ENCODE results near the gene PGBD1.
A peak's percentile ranks its signal among the peaks of the same experiment; 100 is the strongest.

Gene PGBD1

DNA sequence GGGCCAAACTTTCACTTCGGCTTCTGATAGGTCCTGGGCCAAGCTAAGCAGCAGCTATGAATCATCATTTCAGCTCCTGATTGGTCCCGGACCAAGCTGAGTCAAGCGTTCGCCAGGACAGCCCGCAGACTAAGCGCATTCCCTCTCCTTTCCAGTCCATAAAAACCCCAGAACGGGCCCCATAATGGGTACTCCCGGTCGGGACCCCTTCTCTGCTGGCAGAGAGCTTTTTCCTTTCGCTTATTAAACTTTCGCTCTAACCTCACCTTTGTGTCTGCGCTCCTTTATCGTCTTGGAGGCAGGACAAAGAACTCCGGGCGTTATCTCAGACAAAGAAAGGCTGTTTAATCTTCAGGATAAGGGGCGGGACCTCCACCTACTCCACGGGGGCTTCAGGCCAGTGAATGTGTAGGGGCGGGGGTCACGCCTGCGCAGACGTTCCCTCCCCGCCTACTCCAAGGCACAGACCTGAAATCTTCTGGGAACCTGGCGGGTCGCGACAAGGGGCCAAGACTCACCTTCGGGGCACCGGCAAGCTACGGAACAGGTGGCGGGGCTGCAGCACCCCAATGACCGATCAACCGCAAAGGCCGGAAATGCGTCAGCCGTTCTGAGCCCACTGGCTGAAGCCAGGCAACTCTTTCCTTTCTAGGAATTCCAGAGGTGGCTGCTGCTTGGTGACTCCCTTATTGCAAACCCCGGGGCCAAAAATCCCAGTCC is 54.4 kb downstream of the PGBD1 start, which contains the start of gene ZSCAN31:
TSS of gene ZSCAN31 (minus strand) at position 585 of the 720 bp plus-strand sequence. CDS start 6,465 bp downstream, outside the sequence.
- DNase-seq (ENCODE audit: low spot score): peak; percentile 92

DNA sequence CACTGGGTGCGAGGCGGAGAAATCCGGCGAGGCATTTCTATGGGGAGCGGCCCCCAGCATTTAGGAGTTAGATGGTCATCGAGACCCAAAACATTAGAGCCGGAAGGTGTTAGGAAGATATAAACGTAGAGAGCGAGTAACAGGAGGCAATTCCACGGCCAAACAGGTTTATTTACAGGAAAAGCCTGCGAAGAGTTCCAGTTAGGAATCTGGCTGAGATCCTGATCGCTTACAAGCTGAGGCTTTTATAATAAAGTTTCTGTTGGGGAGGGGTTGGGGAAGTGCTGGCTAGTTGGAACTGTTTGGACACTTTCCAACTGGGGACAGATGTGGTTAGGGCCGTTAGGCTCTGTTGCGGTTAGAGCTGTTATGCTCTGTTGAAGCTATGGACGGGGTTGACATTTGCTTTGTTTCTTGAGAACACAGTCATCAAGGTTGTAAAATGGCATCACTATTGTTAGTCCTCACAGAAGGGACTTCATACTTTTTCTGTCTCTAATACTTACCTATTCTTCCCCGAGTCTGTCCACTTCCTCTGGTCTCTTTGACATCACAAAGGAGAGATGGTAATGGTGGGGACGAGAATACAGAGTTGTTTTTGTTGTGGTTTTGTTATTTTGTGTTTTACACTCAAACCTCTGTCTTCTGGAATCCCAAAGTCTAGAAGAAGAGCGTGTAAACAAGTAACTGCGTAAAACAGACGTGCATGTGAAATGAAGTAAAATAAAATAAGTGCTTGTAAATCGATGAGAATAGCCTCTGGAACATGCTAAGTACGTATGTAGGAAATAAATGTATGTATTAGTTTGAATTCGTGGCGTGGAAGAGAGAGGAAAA is 55.1 kb downstream of the PGBD1 start:
- DNase-seq (ENCODE audit: low spot score): no peak

DNA sequence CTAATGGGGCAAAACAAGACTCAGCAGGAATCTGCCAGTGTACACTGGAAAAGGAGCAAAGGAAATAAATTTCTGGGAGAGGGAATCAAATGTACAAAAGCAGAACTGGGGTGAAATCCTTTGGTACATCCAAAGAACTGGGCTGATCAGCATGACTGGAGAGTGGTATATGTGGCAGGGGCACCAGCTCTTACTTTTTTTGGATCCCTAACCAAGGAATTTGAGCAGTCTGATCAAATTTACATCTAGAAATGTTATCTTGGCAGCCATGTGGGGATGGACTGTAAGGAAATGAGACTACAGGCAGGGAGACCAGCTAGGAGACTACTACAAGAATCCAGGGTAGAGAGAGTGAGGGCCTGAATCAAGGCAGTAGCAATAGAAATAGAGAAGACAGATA is 55.7 kb downstream of the PGBD1 start:
- no peak for DNase-seq (ENCODE audit: low spot score)

DNA sequence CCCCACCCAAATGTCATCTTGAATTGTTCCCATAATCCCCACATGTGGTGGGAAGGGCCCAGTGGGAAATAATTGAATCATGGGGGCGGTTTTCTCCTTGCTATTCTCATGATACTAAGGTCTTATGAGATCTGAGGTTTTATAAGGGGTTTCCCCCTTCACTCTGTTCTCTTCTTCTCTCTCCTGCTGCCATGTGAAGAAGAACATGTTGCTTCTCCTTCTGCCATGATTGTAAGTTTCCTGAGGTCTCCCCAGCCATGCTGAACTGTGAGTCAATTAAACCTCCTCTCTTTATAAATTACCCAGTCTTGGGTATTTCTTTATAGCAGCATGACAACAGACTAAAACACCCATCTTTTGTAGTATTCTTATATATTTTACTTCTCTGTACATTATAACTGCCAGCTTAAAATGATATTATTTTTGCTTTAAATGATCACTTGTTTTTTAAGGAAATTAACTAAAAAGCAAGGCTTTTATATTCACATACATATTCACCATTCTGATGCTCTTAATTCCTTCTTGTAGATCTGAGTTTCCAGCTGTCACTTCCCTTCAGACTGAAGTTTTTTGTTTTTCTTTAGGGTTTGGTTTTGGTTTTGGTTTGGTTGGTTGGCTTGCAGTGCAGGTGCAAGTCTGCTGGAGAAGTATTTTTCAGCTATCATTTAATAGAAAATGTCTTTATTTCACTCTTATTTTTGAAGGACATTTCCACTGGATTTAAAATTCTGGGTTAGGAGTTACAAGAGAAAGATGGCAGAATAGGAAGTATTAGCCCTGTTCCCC is 59.1 kb downstream of the PGBD1 start:
- DNase-seq (ENCODE audit: low spot score): no peak

DNA sequence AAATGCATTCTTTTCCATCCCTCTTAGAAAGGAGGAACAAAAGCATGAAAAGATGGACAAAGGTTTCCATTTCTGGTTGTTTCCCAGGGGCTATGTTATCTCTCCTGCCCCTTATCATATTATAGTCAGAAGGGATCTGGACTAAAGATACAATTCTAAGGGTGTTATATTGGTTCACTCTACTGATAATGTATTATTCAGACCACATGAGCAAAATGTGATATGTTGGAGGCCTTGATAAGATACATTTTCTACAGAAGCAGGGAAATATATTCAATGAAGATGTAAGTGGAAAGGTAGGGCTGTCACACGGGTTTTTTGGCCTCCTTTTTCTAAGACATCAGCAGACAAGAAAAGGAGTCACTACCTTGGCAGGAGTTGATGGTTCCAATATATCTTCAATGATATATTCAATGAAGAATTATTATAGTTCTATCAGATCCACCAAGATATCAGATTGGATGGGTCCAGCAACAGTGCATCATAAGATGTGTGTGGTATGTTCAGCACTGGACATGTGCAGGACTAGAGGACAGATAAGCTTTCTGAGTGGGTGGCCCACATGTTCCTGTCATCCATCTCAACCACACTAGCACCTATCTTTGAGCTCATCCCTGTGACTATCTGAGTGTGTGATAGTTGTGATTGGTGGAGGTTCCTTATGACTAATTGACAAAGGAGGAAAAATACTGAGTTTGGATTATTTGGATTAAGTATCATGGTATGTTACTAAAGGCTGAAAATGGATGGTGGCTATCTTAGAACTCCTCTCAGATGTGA is 62.7 kb downstream of the PGBD1 start:
- DNase-seq (ENCODE audit: low spot score): no peak

DNA sequence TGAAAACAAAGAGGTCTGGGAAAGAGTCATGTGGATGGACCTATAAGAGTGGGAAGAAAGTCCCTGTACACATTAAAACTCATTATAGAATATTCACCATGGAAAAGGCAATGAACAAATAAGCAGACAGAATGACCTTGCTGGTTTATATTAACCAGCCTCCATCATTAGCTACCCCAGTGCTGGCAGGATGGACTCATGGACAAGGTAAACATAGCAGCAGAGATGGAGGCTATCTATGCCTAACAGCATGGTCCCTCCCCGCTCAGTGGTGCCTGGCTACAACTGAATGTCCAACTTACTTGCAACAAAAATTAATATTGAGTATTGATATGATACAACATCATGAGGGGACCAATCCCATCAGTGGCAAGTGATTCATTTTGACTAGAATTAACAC is 63.8 kb downstream of the PGBD1 start:
- no peak for DNase-seq (ENCODE audit: low spot score)

DNA sequence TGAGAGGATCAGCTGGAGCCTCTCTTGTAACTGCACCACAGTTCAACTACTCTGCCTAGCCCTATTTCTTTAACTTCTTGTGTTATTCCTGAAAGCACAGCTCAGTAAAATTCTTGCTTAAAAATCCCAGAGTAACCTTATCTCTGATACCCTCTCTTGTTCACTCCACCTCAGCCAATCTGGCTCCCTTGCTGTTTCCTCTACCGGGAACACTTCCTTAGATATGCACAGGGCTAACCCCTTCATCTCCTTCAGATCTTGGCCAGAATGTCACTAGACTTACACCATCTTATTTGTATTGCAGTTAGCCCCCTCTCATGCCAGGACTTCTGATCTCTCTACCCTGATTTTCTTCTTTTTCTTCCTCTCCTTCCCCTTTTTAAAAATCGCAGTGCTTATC is 65.7 kb downstream of the PGBD1 start:
- DNase-seq (ENCODE audit: low spot score): no peak

DNA sequence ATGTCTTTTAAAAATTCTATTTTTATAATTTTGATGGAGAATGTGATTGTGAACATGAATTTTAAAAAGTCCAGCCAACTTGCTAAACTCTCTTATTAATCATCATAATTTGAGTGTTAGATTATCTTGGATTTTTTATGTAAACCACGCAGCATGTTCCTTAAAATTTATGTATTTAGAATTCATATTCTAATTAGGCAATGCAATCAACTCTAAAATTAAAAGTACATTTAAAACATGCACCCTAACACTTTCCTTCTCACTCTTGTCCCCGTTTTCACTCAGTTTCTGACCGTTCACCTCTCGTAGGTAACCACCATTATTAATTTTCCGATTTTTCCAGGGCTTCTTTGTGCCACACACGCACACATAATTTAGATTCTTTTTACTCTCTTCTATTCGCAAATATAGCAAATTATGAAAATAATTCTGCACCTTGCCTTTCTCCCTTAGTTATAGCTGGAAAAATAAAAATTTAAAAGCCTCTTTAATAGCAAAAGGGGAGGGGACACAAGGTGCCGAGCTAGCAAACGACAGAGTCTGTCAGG is 68.0 kb downstream of the PGBD1 start:
- no peak for DNase-seq (ENCODE audit: low spot score)

DNA sequence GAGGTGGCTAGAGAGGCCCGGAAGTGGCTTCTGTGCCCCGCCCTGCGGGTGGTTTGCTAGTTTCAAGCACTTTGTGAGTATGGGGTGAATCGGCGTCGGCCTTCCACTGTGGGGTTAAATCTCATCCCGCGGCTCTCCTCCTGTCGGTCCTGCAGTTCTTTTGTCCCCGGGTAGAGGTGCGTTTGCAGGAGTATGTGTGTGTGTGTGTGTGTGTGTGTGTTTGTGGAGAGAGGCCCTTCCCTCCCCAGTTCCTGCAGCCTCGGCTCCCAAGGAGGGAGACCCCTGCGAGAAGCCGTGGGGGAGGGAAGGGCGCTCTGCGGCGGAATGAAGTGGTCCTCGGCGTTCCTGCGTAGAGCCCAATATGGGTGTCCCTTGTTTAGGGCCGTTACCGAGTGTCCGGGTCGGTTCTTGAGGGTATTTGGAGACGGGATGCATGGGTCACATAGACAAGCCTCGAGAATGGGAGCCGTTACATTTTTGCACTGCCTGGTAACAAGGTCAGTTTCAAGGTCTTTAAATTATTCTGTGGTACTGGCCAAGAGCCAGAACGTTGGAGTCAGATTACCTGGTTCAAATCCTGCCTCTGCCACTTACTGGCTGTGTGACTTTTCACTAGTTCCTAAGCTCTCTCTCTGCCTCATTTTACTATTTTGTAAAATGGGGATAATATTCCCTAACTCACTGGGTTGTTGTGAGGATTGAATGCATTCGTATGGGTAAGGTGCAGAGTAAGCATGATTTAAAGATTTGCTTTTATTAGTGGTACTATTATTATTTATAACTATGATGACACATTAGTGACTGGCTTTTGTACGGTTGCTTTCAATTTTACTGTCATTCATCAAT is 68.7 kb downstream of the PGBD1 start, which contains the start of gene ZKSCAN3:
TSS of gene ZKSCAN3 (plus strand) at position 56 of the 846 bp plus-strand sequence. CDS start 9,640 bp downstream, outside the sequence.
- DNase-seq (ENCODE audit: low spot score): peak; percentile 77

DNA sequence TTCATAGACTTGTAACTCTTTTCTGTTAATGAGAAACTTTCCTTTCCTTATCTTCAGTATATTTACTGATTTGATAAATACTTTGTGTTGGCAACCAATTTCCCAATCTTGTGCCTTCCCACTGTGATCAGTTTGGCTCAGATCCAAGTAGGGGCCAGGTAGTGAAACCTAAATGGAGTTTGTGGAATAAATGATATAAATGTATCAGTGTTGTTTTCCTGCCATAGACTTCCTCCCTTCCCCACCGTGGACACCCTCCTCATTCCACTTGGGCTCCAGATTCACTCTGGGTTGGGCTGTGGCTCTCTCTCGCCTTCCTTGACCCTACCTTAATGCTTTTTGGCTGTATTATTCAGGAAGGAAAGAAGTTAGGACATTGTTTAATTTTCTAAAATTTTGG is 69.7 kb downstream of the PGBD1 start:
- no peak for DNase-seq (ENCODE audit: low spot score)

DNA sequence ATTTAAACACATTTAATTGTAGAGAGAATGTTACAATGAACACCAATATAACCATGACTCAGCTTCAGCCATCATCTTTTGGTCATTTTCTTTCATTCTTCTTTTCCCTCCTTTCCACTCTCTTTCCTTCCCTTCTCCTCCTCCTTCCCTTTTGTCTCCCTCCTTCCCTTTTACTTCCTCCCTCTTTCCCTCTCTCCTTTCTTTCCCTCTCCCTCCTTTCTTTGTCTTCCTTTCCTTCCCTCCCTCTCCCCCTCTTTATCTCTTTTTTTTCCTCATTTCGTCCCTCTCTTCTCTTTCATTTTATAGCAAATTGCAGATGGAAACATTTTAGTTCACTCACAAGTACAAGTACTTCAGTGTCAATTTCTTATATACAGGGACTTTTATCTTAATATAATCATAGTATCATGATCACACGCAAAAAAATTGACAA is 70.1 kb downstream of the PGBD1 start:
- no peak for DNase-seq (ENCODE audit: low spot score)
